HG02623 (cell line): Measurements from ENCODE around the gene RHOJ.

Experiments
- ATAC-seq: cut with Tn5 transposase; IDR thresholded peaks from one replicate; pipeline ENCODE4 v1.9.1; 2021; ENCODE audit warnings: moderate library complexity; ENCODE audit not compliant: unreplicated experiment

The RHOJ gene

DNA sequence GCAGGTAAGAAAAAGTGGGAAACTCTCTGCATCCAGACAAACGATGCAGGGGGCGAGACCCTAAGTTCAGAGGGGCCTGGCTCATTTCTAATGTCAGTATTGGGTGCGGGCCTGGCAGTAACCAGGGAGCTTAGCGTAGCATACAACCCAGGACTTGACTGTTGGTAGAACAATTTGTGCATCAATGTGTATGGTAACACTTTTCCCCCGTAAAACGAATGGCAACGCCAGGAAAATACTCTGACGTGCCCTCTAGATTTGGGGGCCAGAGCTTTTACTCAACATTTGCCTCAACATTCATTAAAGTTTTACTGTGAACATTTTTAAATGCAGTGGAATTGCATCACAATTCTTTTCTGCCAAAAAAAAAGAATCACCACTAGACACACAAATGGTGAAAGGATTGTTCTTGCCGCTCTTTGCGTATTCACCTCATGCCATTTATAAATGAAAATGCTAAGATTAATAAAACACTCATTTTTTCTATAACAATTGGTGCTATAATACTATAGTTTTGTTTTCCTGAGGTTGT, 867 bp downstream of the RHOJ start:
- no peak for ATAC-seq

DNA sequence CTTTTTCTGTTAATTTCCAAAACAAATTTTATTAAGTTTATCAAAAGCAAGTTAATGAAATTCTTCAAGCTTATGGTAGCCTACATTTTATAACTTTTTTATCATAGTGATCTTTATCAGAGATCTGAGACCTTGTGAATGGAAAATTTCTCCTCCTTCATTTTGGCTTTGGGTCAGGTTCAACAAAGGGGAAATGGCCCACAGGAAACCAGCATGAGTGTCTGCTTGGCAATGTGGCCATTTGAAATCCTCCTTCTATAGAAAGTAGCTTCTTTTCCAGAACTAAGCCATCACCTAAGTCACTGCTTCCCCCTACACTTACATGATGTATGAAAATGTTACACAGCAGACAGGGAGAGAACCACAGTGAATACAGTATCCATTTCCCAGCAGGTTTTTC, 1.6 kb downstream of the RHOJ start:
- ATAC-seq: no peak

DNA sequence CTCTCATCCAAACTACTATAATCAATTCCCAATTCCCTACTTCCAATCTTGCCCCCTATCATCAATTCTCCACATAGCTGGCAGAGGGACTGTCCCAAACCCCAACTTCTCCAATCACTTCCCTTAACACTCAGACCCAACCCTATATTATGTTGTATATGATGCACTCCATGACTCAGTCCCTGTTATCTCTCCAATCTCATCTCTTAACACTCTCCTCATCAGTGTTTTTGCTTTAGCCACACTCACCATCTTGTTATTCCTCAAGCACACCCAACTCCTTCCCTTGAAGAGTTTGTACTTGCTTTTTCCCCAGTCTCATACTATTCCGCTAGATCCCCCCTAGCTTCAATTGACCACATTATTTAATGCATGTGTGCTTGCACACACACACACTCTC, 4.9 kb downstream of the RHOJ start:
- no peak for ATAC-seq

DNA sequence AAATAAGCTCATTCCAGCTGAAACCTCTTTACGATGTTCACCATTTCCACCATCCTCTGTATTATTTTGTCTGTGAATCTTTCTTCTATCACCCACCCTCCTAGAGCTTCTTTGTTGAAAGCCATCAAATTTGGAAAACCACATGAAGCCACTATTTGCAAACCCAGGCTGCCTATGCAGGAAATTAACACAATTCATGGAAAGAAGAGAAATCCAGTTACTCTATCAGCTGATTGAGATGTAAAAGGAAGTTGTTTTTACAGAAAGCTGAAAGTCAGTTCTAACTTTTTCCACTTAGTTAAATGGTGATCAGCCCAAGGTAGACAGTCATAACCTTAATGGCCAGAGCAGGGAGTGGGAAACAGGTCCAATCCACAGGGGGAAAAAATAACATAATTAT, 6.6 kb downstream of the RHOJ start:
- ATAC-seq: no peak

DNA sequence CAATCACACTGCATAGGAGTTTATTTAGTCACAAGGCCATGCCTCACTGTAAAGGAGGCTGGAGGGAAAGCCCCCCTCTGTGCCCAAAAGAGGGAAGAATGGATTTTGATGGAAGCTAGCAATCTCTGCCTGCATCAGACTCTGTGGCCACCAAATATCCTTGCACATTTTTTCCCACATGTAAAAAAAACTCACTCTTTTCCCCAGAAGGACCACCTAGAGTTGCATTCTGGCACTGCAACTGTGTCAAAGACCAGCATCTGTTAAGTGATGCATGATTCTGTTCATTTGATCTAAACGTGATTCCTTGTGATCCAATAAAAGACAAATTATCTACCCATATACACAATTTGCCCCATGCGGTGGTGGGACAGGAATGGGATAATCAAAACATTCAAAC, 8.0 kb downstream of the RHOJ start:
- ATAC-seq: no peak

DNA sequence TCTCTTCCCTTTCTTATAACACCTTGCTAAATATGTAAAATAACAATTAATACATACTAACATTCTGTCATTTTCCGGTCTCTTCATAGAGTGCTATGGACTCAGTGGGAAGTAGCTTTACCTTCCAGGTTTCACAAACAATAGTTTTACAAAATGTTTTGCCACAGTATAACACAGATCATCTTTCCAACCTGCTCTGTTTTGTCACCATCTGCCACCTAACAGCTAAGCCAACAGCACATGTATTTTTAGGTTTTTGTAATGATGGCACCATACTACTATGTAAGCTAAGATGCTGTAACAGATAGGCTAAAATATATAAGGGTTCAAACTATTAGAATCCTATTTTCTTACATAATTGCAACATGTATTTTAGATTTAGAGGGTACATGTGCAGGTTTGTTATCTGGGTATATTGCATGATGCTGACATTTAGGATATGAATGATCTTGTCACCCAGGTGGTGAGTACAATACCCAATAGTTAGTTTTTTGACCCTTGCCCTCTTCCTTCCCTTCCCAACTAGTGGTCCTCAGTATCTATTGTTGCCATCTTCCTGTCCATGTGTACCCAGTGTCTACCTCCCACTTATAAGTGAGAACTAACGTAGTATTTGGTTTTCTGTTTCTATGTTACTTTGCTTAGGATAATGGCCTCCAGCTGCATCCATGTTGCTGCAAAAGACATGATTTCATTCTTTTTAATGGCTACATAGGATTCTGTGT, 8.7 kb downstream of the RHOJ start:
- no peak for ATAC-seq

DNA sequence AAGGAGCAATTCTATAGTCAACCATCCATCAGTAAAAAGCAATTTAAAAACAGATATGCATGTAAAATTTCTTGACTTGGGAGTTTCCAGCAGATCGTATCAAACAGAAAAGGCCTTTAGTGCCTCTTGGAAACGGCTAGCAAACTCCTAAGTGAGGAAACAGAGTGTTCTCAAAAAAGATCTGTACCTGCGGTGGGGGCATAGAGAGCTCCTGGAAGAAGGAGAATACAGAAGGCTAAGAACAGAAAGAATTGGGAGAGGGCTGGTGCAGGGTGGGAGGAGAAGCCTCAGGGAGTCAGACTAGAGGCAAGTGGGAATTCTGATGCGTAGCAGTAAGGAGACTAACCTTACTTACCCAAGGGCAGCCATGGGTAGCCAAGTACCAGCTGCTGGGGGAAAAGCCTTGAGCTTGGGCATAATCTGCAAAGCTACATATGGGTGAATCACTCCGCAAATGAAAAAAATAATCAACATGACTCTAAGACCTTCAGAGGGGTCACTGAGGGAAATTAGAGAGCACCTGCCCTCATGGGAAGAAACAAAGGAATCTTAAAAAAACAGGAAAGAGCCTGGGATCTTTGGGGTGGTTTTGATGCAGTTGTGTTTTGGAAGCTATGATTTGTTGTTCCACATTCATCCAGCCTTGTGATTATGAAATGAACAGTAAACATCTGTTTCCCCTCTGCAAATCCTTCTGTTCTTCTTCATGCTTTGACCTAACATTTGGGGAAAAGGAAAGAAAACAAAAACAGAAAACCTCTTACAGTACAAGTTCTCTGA, 10.4 kb downstream of the RHOJ start:
- ATAC-seq: no peak

DNA sequence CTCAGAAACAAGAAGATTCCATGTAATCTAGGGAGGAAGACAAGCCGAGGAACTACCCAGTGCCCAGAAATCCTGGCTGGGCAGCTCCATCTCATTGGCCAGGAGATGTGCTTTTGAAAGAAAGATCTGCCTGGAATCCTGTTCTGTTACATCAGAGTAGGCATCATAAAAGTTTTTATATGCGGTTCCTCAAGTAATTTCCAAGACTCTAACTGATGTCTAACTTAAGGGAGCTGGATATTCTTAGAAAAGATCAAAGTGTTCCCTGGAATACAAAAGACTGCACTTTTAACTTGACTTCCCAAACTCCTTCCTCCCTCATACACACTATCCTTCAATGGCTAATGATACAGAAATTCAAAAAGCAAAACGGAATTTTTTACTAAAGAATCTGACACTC, 16.3 kb downstream of the RHOJ start:
- ATAC-seq: no peak

DNA sequence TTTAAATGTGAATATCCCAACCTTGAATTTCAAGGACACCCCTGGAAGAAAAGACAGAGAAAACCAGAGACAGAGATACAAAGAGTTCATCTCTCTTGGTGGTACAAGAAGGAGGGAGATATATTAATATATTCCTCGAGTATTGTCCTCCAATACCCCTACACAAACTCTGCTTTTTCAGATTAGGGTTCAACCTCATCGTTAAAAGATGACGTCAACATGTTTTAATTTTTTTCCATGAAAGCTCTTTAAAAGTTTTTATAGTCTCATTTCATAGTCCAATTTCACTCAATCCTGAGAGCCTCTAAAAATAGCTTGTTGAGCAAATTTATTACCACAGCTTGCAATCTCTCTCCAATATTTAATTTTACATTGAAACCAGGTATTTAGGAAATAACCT, 19.4 kb downstream of the RHOJ start:
- ATAC-seq: no peak

DNA sequence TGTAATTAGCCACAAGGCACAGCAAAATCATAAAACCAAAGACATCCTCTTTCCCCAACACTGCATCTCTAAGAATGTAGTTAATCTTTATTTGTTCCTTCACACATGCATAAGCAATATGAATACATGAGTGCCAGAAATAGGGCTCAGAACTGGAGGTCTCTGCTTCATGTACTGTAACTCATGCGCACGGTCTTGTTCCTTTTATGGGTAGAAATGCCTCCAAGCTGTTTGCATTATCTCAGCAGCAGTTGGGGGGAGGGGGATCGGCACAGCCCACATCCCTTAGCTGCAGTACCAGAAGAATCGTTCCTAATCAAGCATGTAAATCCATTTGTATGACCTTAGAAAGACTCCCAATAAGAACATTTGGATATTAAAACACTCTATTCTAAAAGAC, 20.0 kb downstream of the RHOJ start:
- ATAC-seq: no peak

DNA sequence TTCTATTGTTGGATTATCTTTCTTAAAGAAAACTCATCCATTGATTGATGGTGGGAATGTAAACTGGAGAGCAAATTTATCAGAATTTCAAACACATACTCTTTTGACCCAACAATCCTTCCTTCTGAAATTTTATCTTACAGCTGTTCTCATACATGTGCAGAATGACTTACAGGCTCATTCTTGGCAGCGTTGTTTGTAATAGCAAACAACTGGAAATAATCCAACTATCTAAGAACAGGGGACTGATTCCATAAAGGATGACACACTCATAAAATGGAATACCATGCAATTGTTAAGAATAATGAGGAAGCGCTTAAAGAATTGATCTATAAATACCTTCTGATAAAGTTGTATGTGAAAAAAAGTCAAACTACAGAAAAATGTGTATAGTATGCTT, 24.0 kb downstream of the RHOJ start:
- ATAC-seq: no peak

DNA sequence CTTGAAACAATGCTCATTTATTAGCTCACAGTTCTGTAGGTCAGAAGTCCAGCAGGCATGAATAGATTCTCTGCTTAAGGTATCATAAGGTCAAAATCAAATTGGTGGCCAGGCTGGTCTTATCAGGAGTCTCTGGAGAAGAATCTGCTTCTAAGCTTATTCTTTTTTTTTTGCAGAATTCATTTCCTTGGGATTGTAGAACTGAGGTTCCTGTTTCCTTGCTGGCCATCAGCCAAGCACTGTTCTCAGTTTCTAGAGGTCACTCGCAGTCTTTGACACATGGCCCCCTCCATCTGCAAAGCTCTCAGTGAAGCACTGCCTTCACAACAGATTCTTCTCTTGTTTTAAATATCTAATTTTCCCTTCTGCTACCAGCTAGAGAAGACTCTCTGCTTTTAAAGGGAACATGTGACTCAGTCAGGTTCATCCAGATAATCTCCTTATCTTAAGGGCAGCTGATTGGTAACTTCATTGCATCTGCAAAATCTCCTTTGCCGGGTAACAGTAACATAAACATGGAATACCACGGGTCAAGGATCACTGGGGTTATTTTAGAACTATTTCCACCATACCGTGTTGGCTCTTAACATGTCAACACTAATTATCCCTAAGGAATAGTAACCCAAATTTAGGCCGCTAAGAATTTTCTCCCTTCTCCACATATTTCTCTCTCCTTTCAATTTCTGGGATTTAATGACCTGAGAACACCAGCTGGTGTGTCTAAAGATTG, 25.3 kb downstream of the RHOJ start:
- ATAC-seq: no peak

DNA sequence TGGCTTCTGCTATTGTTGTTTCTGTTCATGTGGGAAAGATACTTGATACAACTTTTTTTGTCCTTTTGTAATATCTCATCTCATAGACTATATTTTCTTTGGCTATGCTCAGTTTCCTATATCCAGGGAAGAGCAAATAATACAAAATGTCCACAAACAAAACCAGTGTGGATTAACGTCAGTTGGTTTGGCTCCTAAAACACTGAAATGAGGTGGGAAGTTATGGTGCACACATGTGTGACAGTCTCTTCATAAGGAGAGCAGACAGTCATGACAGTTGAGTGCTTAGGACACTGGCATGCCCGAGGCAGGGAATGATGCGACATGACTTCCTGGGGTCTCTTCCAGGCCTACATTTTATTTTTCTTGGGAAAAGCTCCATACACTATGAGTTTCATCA, 27.5 kb downstream of the RHOJ start:
- no peak for ATAC-seq

DNA sequence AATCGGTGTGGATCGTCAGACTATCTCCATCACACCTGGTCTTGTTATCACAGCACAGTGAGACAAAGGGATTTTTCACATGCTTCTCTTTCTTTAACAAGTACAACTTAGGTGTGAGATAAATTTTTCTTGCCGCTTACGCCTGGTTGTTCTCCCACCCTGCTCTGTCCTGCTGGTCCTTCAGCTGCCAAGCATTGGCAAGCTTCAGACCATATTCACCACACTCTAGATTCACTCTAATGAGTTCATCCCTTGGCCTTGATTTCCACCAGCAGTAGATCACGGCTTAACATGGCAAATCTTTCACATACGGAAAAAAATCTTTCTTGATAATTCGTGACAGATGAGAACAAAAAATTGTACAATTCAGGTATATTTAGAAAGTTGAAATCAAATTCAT, 33.5 kb downstream of the RHOJ start:
- ATAC-seq: no peak

DNA sequence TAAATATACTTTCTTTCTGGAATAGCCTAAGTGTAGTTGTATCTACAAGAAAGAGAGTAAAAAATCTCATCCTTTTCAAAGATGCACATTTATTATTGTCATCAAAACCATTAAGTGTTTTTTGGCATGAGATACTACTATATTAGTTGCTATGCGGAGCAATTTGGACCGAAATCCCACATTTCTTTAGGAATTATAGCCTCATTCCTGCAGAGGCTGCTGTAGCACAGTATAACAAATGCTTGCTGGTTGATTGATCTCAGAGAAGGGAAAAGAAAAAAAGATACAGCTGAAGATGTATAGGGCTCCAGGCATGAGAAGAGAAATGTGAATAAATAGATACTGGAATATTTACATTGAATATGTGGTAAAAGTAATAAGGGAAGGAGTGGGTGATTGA, 36.0 kb downstream of the RHOJ start:
- ATAC-seq: no peak

DNA sequence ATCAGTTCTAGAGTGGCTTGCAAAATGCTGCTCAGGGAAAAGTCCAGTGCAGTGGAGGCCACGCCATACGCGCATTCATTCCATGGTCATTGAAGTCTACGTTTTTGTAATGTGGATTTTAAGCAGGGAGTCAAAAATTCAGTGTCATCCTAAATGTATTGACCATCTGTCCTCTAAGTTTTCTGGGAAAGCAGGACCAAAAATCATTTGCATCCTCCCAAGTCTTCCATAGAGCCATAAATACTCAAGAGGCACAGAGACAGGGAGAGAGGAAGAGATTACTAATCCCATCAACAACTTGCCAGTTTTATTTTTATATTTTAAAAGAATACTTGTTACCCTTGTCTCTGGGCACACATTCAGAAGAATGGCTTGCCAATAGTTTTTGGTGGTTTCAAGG, 36.9 kb downstream of the RHOJ start:
- no peak for ATAC-seq

DNA sequence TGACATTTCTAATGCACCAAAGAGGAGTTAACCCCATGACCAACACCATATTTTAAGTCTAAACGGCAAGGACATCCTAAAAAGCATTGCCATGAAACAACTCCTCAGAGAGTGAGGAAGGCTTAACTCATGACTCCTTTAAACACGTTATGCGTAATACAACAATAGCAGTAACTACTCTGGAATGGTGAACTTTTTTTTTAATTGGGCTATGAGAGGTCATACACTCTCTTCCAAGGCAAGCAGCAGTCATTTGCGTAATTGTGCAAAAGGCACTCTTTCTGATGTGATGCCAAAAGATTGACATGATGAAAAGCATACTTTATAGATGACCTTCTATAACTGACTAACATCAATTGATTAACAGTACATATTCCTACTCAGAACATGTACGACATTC, 39.4 kb downstream of the RHOJ start:
- ATAC-seq: no peak

DNA sequence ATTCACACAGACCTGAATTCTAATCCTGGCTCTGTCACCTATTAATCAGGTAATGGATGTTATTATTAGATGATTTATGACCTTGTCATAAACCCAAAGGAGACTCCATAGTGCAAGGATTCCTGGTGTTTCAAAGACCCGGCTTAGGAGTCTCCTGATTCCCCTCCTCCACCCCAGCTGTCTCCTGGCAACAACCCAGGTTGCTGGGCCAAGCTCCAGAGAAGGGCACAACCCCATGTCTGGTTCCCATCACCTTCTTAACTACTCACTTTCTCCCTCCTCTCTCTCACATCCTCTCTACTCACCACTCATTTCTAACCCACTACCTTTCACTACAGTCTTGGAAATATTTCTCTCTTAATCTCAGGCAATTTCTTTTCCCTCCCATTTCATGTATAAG, 41.6 kb downstream of the RHOJ start:
- no peak for ATAC-seq

DNA sequence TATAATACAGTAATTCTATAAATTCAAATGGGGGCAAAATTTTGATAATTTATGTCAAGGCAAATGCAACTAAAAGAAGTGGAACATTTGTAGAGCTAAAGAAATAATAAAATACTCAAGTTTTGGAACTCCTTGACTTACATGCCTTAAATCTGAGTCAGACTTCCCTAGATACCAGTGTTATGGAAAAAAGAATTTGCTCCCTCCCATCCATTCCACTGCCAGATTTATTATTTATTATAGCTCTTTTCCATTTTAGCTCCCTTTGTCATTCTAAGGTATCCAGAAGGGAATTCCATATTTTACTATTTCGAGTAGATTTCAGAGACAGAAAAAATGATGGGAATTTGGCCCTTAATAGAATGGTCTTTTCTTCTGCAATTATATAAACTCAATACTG, 44.0 kb downstream of the RHOJ start:
- ATAC-seq: no peak

DNA sequence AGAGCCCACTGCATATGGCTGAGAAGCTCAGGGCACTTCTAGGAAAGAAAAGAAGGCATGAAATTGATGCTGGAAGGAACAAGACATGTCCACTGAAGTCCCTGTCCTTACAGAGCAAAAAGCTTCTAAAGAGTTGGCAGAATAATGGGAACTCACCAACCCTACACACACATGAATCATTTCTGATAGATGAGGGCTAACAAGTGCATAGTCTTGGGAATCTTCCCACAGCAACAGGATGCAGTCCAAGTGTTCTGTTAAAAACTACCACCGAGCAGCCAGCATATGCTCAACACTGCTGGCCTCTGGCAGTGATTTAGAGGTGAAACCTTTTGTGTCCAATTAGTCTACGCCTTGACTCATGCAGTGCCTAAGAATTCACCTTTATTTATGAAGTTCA, 44.8 kb downstream of the RHOJ start:
- no peak for ATAC-seq

DNA sequence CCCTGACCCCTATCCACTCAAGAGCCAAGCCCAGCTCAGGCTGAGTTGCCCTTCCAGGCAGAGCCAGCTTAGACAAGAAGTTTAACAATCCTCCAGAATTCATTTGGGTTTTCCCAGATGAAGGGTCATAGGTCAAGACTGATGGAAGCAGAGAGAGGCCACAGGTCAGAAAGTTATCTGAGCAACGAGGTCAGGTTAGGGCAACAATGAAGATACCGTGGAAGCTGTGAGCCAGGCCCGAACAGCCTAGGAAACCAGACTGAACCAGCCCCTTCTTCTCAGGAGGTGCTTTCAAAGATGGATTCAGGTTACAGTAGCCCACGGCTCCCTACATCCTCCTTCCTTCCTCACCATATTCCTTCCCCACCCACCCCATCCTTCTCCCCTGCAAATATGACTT, 53.1 kb downstream of the RHOJ start:
- ATAC-seq: no peak

DNA sequence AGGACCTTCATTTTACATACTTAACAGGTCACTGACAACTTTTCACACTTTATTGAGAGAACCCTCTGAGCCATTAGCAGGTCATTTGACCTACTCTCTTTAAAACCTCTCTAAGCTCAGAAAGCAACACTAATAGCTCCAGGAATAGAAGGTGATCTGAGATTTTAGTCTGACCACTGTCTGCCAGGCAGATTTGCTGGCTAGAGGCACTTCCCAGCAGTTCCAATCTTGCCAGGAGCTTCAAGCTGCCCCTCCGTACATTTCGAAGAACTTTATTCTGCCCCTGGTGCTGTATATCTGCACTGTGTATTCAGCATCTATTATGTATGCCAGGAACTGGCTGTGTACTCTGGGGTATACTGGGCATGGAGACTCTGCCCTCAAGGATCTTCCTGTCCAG, 58.2 kb downstream of the RHOJ start:
- no peak for ATAC-seq
